Measurements from ENCODE around the gene C2orf68. TPM values are rescaled to one million over a fixed set of nuclear protein-coding genes. Genes with fewer than 3 reads are reported as not detected.

Gene C2orf68
- total RNA-seq, 1 experiment from 2014 or later: 23.7 TPM

- in situ Hi-C loops (cut with HindIII; ENCODE audit: low pct_unique_long_range_greater_than_20kb, low sequenced_read_pairs) (no loop called here), intact Hi-C loops (cut with micrococcal nuclease; ENCODE audit: unreplicated experiment) (no loop called here)
- Histone ChIP-seq H3K27ac (ENCODE audit: low read length) (no peak overlapping the region), H3K4me3 (ENCODE audit: low read depth in 2 of 2, low read length in 2 of 2) (no peak overlapping the region), H3K9me3 (ENCODE audit: control insufficient read depth, insufficient read depth, low read depth, low read length) (no peaks in the 10 kb centered on the region), H3K4me1 (ENCODE audit: control insufficient read depth, insufficient read depth, low read length) (no peaks in the 10 kb centered on the region), H3K27me3 (ENCODE audit: control insufficient read depth, insufficient read depth, low read length) (no peaks in the 10 kb centered on the region), H3K36me3 (ENCODE audit: control insufficient read depth, insufficient read depth, low read length) (peaks cover 21% of the 10 kb centered on the region)
- DNase-seq (ENCODE audit: low read depth, low spot score) (no peak), ATAC-seq (no peak)
- ChIA-PET POLR2A (interaction anchor here (0.7 kb wide), 1 partner anchor 158 kb away, joined by 4 read pairs; no protein-coding TSS in a partner anchor), CTCF (no interaction called here)
- no peak for TF ChIP-seq REST (IDR thresholded peaks at IDR 0.05; ENCODE audit: insufficient read depth in 1 of 2, low read depth in 2 of 2, low read length in 1 of 2)
- no peak for TF ChIP-seq CTCF (IDR thresholded peaks at IDR 0.05)
- no peak for TF ChIP-seq TCF7L2 (IDR thresholded peaks at IDR 0.05; ENCODE audit: low read depth, low read length)
- no peak for TF ChIP-seq SIN3A (IDR thresholded peaks at IDR 0.05; ENCODE audit: borderline replicate concordance, insufficient read depth, low read depth, low read length)
- no peak for TF ChIP-seq POLR2AphosphoS5 (IDR thresholded peaks at IDR 0.05; ENCODE audit: low read depth, low read length)
- BruUV-seq (replicated peaks): no TSS peak
These were observed 19.4 kb upstream of the C2orf68 start for GRCh38 chr2:85631316-85631715.

GRCh38 chr2:85628658-85629057 is 16.8 kb upstream of the C2orf68 start:
- no peak for TF ChIP-seq POLR2AphosphoS5 (IDR thresholded peaks at IDR 0.05; ENCODE audit: low read depth, low read length)
- TF ChIP-seq TCF7L2 (IDR thresholded peaks at IDR 0.05; ENCODE audit: low read depth, low read length): no peak
- TF ChIP-seq CTCF (IDR thresholded peaks at IDR 0.05): no peak
- TF ChIP-seq REST (IDR thresholded peaks at IDR 0.05; ENCODE audit: insufficient read depth in 1 of 2, low read depth in 2 of 2, low read length in 1 of 2): no peak
- no peak for TF ChIP-seq SIN3A (IDR thresholded peaks at IDR 0.05; ENCODE audit: borderline replicate concordance, insufficient read depth, low read depth, low read length)
- in situ Hi-C loops (cut with HindIII; ENCODE audit: low pct_unique_long_range_greater_than_20kb, low sequenced_read_pairs) (no loop called here), intact Hi-C loops (cut with micrococcal nuclease; ENCODE audit: unreplicated experiment) (no loop called here)
- H3K9me3 ChIP-seq (ENCODE audit: control insufficient read depth, insufficient read depth, low read depth, low read length): no peaks in the 10 kb centered on the region
- H3K27ac ChIP-seq (ENCODE audit: low read length): no peak overlapping the region
- ChIA-PET POLR2A (no interaction called here), CTCF (no interaction called here)
- H3K4me1 ChIP-seq (ENCODE audit: control insufficient read depth, insufficient read depth, low read length): no peaks in the 10 kb centered on the region
- peaks cover 29% of the 10 kb centered on the region for H3K36me3 ChIP-seq (ENCODE audit: control insufficient read depth, insufficient read depth, low read length)
- DNase-seq (ENCODE audit: low read depth, low spot score) (no peak), ATAC-seq (no peak)
- no peaks in the 10 kb centered on the region for H3K27me3 ChIP-seq (ENCODE audit: control insufficient read depth, insufficient read depth, low read length)
- no peak overlapping the region for H3K4me3 ChIP-seq (ENCODE audit: low read depth in 2 of 2, low read length in 2 of 2)
- TSS peak; percentile 32 for BruUV-seq (replicated peaks)

Data from Panc1 (cell line).